Measurements from ENCODE around the gene FABP3.

GRCh38 chr1:31366796-31367195, 6.1 kb downstream of the FABP3 start:
- TF ChIP-seq POLR2AphosphoS5 (IDR thresholded peaks at IDR 0.05; ENCODE audit: borderline replicate concordance, low read depth, low read length) (no peak), EZH2 (IDR thresholded peaks at IDR 0.05) (no peak)

All from SK-N-MC (cell line).